RCC 7860 (cell line): Measurements from ENCODE around the gene MRPS31.
"Not testable (repeated sequence)": the region's sequence is repeated elsewhere in the genome, so short reads cannot be mapped to it uniquely, and the experiment has no call there.

Experiments
- DNase-seq: peaks from one replicate; pipeline ENCODE4 v3.0.0-alpha.2; 2015; ENCODE audit warnings: low spot score
- FAIRE-seq: peaks from 2 replicates; lab custom pipeline; 2012; peaks lifted over from hg19 to GRCh38; lab: Jason Lieb, UNC

MRPS31 gene

DNA sequence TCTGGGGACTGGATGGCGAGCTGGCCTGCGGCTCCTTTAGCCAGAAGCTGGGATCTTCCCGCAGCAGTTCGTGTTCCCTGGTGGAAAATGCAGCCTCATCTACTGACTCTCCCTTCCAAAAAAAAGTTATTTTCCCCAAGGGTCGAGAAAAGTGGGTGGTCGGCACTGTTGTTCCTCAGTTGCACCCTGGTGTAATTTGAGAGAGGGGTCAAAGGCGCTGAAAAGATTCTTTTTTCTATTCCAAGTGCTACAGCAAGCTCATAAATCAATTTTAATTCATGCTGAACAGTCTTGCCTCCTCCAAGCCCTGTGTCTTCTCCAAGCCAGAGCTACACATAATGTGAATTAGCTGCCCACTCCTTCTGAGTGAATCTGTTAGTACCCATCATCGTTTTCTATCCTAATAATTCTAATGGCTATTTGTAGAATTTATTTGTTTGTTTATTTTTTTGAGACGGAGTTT, 19.2 kb upstream of the MRPS31 start:
- FAIRE-seq (no peak), DNase-seq (no peak)

DNA sequence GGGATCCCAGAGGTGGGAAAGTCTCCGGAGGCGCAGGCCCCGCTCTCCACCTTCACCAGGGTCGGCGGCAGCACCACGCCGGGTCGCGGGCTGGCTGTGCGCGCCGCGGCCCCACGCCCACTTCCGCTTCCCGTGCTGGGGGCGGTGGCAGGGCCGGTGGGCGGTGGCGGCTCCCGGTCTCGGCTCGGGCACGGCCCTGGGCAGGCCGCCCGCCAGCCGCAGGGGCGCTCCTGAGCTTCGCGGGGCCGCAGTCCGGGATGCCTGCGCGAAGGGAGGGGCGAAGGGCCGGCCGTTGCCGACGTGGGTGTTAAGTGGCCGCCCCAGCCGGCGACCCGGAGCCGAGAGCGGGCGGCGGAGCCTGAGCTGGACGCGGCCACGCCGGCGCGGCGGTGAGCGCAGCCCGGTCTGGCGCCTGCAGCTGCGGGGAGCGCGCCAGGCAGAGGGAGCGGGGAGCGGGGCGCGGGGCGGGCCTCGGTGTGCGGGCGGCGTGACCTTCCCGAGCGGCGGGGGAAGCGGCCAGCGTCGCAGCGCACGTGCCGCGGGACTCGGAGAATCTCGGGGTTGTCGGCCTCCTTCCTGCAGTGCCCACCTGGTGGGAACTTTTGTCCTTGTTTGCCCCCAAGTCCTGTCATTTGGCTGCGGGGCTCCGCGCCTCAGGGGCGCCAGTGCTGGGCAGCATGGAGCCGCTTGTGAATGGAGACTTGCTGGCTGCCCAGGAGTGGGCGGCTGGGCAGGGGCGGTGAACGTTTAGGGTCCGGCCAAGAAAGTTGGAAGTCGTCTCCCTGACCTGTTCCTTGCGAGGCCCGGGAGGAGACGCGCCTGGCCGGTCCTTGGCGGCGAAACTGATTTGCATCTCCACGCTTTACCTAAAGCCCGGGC, 18.5 kb upstream of the MRPS31 start, which contains the start of gene SLC25A15:
Gene SLC25A15 (plus strand): TSS at position 337 of the 879 bp plus-strand sequence. CDS start 3,616 bp downstream, outside the sequence.
- DNase-seq (peak; percentile 58), FAIRE-seq (no peak)

DNA sequence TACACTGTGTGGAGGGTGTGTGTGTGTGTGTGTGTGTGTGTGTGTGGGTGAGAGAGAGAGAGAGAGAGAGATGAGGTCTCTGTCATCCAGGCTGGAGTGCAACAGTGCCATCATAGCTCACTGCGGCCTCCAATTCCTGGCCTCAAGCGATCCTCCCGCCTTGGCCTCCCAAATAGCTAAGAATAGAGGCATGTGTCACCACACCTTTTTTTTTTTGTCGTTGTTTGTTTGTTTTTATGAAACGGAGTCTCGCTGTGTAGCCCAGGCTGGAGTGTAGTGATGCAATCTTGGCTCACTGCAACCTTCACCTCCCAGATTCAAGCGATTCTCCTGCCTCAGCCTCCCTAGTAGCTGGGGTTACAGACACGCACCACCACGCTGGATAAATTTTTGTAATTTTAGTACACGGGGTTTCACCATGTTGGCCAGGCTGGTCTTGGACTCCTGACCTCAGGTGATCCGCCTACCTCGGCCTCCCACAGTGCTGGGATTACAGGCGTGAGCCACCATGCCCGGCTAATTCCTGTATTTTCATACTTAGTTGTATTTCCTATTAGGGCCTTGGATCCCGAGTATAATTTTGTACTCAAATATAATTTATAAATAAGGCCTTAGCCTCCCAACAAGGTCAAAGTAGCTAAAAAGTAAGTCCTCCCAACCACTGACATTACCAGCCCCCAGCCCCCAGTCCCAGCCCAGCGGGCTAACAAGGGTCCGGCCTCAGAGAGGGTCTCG, 17.7 kb upstream of the MRPS31 start:
- FAIRE-seq, result not testable (repeated sequence)

DNA sequence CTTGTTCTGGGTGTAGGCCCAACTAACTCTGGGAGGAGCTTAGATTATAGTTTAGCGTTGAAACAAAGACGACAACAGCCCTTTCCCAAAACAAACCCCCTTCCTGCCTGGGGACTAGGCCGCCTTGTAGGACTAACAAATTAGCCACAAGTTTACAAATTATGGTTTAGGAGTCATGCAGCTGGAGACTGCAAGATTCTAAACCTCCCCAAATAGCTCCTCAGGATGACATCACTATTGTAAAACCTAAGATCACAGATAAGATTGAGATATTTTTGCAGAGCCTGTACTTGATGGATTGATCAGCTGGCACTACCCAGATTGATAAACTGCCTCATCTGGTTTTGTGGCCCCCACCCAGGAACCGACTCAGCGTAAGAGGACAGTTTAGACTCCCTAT, 16.1 kb upstream of the MRPS31 start:
- DNase-seq (no peak), FAIRE-seq (no peak)

More for the DNA sequence above, 17.7 kb upstream of the MRPS31 start:
- not testable (repeated sequence) for DNase-seq

DNA sequence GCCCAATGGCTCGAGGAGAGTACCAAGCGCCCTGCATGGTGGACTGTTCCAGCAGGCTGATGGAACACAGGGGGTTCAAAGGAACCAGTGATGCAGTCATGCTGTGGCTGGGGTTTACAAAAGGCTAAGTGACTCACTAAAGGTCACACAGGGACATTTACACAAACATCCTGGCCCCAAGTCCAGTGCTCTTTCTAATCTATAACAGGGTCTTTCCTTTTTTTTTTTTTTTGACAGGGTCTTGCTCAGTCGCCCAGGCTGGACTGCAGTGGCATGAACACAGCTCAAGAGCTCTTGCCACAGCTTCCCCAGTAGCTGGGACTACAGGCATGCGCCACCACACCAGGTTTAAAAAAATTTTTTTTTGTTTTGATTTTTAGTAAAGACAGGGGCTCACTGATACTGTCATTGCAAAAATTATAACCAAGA, 15.6 kb upstream of the MRPS31 start:
- DNase-seq, result no peak
- no peak for FAIRE-seq

DNA sequence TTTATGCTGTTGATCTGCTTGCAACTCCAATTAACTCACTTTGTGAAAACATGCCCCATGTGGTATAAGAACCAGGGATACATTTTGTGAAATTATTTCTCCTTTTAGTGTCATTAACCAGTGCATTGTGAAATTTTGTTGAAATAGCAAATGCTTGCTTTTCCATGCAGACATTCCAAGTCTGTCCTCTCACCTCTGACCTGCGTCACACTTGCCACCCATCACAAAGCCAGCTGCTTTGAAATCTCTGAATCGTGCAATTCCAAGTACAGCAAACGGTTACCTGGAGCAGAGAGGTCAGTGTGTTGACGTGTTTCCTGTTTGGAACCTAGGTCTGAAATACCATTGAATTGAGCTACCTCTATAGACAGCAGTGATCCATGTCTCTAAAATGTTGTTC, 13.6 kb upstream of the MRPS31 start:
- no peak for DNase-seq
- no peak for FAIRE-seq

DNA sequence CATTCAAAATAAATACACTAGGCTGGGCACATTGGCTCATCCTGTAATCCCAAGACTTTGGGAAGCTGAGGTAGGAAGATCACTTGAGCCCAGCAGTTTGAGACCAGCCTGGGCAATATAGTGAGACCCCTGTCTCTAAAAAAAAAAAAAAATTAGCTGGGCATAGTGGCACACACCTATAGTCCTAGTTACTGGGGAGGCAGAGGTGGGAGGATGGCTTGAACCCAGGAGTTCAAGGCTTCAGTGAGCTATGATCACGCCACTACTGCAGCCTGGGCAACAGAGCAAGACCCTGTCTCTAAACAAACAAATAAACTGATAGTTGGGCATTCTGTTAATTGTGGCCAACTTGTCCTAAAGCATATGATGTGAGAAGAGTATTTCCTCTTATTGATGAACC, 12.0 kb upstream of the MRPS31 start:
- not testable (repeated sequence) for DNase-seq, FAIRE-seq

DNA sequence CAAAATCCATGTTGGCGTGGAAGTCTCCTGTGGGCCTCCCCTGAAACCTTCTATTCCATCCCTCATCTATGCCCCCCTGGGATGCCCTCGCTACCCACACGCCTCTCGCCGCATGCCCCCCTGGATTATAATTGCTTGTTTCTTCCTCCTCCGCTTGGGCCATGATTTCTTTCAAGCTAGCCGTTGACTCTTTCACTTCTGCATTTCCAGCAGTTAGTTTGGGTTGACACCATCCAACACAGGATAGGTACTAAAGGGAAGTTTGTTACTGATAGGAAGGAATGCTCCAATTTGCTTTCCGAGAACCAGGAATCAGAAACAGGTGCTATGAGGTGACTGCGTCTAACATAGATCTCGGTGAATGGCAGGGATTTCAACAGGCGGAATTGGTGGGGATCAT, 10.7 kb upstream of the MRPS31 start:
- no peak for FAIRE-seq
- no peak for DNase-seq

DNA sequence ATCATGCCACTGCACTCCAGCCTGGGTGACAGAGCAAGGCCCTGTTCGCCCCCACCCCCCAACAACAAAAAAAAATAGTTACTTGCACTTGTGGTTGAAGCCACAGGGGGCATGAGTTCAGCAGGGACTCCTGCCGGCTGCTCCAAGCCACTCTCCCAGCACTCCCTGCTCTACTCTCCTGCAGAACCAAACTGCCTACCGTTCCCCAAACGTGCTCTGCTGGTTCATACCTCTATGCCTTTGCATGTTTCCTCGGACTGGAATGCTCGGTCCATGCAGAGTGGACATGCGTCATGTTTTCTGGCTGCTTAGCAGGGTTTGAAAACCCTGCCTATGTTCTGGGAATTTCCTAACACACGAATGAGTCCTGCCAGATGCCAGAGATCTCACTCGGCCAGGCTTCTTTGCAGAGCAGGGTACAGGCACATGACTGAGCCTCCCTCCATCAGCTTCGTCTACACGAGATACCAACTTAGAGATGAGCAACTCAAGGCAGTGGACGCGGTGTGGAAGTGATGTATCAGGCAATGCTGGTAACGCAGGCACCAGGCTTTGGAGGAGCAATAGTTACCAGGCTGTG, 9.9 kb upstream of the MRPS31 start:
- DNase-seq, result no peak
- FAIRE-seq, result no peak

DNA sequence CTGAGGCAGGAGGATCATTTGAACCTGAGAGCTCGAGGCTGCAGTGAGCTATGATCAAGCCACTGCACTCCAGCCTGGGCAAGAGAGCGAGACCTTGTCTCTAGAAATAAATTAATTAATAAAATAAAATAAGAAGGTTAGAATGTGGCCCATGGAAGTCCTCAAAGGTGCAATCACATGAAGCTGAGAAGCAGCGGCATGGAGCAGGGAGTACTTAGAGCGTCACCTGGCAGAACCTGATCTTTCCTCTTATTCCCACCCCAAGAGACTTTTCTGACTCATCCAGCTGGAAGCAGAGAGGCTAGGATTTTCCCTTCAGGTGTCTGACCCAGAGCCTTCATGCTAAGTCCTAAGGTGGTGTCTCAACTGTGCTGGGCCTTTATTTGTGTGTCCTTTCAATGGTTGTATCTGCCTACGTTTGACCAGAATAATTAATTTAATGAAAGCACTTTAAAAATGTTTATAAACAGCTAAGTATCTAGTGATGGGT, 8.9 kb upstream of the MRPS31 start:
- DNase-seq (no peak), FAIRE-seq (no peak)

DNA sequence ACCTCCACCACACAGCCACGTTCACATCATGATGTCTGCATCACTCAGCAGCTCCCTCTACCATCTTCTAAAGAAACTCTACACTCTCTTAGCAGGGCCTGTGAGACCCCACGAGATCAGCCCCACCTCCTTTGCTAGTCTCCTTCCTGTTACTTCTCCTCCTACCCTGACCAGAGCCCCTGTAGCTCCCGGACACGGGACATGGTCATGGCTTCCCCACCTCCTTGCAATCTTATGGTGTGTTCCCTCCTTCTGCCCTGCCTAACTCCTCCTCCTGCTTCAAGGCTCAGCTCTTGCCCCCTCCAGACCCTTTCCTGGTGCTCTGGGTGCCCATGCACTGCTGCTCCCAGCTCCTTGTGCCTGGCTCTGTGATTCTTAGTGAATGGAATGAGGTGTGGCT, 8.1 kb upstream of the MRPS31 start:
- FAIRE-seq (no peak), DNase-seq (no peak)

DNA sequence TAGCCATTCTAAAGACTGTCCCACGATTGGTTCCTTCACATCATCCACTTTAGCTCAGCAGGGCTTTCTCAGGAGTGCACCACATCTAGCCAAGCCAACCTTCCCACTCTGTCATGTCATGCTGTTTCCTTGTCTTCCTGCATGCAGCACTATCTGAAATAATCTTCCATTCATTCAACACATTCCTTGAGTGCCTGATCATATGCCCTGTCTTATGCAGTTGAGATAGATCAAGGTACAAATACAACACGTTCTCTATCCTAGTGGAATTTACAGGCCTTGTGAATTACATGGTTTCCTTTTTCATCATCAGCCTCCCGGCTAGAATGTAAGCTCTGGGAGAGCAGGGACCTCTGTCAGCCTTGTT, 6.8 kb upstream of the MRPS31 start:
- no peak for DNase-seq
- FAIRE-seq, result no peak

DNA sequence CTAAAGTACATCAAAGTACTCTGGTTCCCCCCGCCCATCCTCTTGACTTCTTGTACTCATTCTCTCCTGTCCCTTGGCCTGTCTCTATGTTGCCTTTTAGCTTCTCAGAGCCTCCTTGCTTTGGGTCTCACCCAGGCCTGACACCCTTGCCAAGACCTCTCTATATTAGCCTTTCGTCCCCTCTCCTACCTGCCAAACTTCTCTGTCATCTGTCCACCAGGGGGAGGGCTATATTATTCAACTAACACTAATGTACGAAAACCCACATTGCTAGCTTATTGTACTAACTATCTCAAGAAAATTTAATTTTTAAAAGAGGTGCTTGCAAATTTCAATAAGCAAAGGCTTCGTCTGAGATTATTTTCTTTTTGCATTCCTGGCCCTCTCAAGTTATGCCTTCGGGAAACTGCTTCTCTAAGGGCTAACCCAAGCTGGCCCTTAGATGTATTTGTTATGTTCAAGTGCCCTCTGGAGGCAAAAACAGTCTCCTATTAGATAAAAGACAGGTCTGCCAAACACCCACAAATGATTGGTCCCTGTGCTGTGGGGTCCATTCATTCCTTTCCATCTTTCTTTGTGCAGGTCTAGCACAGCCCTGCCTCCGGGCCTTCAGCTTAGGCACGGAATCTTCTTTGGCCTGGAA, 6.3 kb upstream of the MRPS31 start:
- FAIRE-seq (no peak), DNase-seq (peak; percentile 29)

DNA sequence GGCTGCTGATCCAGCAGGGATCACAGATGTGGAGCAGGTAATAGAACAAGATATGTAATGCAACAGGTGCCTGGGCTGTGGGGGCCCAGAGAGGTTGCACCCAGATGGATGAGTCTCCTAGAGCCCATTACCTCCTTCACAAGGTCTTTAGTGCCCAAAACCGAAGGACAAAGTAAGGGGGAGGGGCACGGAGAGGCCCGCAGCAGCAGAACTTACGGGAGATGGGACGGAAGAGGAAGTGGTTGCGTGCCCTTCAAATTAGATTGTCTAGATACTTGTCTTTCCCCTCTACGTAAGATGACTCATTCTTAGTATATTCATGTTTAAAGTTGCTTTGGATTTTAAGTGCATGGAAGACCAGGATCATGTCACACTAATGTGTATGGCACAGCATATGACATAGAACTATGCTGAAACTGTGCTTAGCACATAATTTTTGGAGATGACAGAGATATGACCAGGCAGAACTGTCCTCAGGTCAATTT, 5.7 kb upstream of the MRPS31 start:
- DNase-seq, result peak; percentile 29
- FAIRE-seq, result no peak

DNA sequence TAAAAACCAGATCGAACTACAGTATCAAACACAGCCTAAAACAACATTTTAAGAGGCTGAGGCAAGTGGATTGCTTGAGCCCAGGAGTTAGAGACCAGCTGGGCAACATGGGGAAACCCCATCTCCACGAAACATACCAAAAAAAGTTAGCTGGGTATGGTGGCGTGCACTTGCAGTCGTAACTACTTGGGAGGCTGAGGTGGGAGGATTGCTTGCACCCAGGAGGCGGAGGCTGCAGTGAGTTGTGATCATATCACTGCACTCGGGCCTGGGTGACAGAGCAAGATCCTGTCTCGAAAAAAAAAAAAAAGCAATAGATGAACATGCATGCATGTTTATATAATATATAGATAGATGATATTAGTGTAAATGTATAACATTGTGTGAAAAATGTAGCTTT, 5.2 kb upstream of the MRPS31 start:
- DNase-seq, result no peak
- FAIRE-seq, result no peak

DNA sequence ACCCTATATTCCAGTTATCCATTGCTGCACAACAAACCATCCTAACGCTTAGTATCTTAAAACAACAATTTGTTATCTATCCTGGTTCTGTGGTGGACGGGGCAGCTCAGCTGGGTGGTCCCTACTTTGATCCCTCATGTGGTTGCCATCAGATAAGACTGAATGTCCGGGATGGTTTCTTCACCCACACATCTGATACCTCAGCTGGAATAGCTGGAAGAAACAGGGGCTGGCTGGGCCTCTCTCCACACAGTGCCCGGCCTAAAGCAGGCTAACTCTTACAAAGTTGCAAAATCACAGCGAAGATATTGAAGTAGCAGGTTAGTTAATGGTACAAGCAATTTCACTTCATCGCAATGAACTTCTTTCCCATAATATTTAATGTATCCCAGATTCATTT, 3.7 kb upstream of the MRPS31 start:
- FAIRE-seq, result no peak

DNA sequence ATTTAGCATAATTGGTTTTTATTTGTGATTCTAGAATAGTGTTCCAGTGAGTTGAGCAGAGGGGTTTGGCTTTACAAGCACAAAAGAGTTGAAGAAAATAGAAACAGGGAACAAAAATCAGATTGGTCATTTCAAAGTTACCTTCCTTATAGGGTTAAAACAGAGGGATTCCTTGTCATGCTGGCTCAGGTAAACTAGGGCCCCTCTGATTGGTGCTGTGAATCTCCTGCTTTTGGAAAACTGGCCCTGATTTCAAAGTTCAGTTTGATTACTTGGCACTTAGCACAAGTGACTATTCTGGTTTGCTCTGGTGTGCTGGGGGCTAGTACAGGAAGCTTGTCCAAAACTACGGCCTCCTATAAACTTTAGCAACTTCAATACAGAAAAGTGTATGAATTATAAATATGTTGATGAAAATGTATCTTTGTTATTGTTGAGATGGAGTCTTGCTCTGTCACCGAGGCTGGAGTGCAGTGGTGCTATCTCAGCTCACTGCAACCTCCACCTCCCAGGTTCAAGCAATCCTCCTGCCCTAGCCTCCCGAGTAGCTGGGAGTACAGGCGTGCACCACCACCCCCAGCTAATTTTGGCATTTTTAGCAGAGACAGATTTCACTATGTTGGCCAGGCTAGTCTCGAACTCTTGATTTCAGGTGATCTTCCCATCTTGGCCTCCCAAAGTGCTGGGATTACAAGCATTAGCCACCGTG, 1.9 kb upstream of the MRPS31 start:
- DNase-seq (no peak), FAIRE-seq (no peak)

More for the DNA sequence above, 3.7 kb upstream of the MRPS31 start:
- no peak for DNase-seq

DNA sequence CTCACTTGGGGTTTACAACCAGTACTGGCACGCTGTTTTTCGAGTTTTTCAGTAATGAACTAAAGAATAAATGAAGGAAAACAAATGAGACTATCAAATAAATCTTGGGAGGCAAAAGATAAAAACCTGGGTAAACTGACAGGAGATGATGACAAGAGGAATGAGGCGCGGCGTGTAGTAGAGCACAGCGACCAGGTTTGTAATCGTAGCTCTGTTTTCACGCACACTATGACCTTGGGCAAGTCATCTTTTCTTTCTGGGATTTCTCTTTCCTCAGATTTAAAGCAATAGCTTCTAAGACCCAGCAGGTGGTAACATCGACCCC, 419 bp downstream of the MRPS31 start:
- FAIRE-seq (no peak), DNase-seq (no peak)

DNA sequence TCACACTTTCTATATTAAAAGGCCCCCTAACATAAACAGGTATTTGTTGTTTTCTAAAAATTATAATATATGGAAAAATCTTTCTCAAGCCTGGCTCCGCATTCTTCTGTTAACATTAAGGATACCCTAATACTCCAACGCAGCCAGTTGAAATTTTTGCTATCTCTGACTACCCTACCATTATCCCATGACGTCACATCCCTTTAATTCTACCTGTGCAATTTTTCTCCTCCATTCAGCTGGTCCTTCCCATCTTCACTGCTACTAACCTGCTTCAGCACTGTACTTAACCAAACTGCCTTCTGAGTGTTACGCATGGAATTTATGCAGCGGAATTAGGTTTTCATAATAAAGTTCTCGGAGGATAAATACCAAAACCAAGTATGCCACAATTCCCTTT, 1.0 kb downstream of the MRPS31 start:
- FAIRE-seq, result no peak
- no peak for DNase-seq

DNA sequence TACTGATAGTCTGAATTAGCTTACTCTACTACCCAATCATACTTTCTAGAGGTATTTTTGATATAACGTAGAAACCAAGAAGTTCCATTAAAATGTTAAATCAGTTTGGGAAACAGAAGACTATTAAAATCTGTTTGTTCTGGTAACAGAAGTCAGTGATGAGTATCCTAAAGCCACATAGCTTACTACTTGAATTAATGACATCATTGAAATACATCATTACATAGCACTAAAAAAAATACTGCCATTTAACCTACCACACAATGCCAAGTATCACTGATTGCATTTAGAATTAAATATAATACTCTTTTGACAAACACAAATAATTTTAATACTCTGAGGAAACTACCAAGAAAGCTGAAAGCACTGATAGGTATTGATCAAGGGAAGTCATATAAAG, 5.4 kb downstream of the MRPS31 start:
- DNase-seq (no peak), FAIRE-seq (no peak)
